Raji (cell line): ENCODE data around the gene TPT1.

ENCODE experiments used
- POLR2A ChIP-seq: IDR thresholded peaks from 2 replicates; pipeline ENCODE4 v1.6.1; 2011; ENCODE audit warnings: low read depth, low read length, control low read depth; ENCODE audit not compliant: insufficient read depth

TPT1 gene

DNA sequence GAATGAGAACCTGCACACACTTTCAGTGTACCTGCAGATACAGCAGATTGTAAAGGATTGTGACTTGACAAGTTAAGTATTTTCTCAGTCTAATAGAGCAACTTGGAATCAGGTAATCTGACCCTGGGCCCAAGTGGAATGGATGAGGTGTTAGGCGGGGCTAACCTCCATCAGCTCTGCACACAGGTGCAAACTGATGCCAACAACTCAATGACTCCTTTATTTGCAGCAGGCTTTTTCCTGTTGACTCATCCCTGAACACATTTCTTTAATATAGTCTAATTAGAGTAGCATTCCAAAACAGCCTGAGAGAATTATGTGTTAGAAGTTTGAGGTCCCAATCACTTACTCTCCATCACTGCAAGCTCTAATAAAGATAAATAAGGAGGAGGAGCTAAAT lies 48.8 kb downstream of the TPT1 start:
- no peak for TF ChIP-seq POLR2A

GRCh38 chr13:45289936-45290563 lies 50.9 kb downstream of the TPT1 start:
- TF ChIP-seq POLR2A, result no peak
